ENCODE data around the gene CCDC138. TPM values are rescaled to one million over a fixed set of nuclear protein-coding genes. Genes with fewer than 3 reads are reported as not detected.

CCDC138 gene
- total and polyA plus RNA-seq, 2 of the 13 experiments (the other 11 are each of a cell fraction or from before 2014, with no cell fraction given): 5.6 to 32.5 TPM

GRCh38 chr2:108854484-108854883 is 67.9 kb downstream of the CCDC138 start (continued):
- TF ChIP-seq ZBTB40 (IDR thresholded peaks at IDR 0.05) (no peak), ZBTB40 (CRISPR knock-in tag; IDR thresholded peaks at IDR 0.05) (no peak), MYPOP (CRISPR knock-in tag; IDR thresholded peaks at IDR 0.05) (no peak)

All from HepG2 (cell line).